ENCODE measurements around the gene AJUBA.

Gene AJUBA

GRCh38 chr14:22929961-22930364, 52.4 kb downstream of the AJUBA start:
- DNase-seq: no peak

- DNase-seq: peak; percentile 99
These were observed 53.0 kb downstream of the AJUBA start, which contains the start of gene PRMT5 for GRCh38 chr14:22929104-22929960. Gene PRMT5, minus strand, starts transcription at chr14:22929376. Its CDS starts 15 bp downstream, at chr14:22929361.

- DNase-seq: peak; percentile 20
These were observed 53.9 kb downstream of the AJUBA start for GRCh38 chr14:22928237-22929103.

GRCh38 chr14:22926316-22926715, 56.0 kb downstream of the AJUBA start:
- no peak for DNase-seq

GRCh38 chr14:22925513-22925912, 56.8 kb downstream of the AJUBA start:
- no peak for DNase-seq

GRCh38 chr14:22923746-22924145, 58.6 kb downstream of the AJUBA start:
- no peak for DNase-seq

GRCh38 chr14:22922294-22922693, 60.1 kb downstream of the AJUBA start:
- no peak for DNase-seq
